Measurements from ENCODE around the gene CPNE8. TPM values are rescaled to one million over a fixed set of nuclear protein-coding genes. Genes with fewer than 3 reads are reported as not detected.
A peak's percentile ranks its signal among the peaks of the same experiment; 100 is the strongest.

The CPNE8 gene
- total RNA-seq, 4 donors from 2014 or later: 12.1 to 38.3 (median 13.4) TPM

DNA sequence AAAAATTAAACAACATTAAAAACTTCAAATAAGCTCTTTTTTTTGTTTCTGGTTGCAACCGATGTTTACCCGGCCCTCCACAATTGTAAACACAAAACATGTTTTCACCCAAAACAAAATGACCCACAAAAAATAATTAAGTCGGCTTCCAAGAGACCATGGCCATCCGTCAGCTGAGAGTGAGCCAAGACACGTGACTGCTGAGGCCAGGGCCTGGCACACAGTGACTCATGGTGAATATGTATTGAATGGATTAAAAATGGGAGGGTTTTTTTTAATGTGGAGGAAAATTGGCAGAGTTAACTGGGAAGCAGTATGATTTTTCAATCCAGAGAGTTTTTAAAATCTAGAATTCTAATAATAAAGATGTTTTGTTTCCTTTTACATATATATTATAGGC lies 13.8 kb upstream of the CPNE8 start:
- H3K4me1 ChIP-seq: no peaks in the 10 kb centered on the region
- H3K27me3 ChIP-seq: no peaks in the 10 kb centered on the region
- TF ChIP-seq POLR2AphosphoS5 (IDR thresholded peaks at IDR 0.05): no peak
- TF ChIP-seq, protein P1, sequence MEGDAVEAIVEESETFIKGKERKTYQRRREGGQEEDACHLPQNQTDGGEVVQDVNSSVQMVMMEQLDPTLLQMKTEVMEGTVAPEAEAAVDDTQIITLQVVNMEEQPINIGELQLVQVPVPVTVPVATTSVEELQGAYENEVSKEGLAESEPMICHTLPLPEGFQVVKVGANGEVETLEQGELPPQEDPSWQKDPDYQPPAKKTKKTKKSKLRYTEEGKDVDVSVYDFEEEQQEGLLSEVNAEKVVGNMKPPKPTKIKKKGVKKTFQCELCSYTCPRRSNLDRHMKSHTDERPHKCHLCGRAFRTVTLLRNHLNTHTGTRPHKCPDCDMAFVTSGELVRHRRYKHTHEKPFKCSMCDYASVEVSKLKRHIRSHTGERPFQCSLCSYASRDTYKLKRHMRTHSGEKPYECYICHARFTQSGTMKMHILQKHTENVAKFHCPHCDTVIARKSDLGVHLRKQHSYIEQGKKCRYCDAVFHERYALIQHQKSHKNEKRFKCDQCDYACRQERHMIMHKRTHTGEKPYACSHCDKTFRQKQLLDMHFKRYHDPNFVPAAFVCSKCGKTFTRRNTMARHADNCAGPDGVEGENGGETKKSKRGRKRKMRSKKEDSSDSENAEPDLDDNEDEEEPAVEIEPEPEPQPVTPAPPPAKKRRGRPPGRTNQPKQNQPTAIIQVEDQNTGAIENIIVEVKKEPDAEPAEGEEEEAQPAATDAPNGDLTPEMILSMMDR (IDR thresholded peaks at IDR 0.05): no peak
- no peak for TF ChIP-seq POLR2A (IDR thresholded peaks at IDR 0.05)
- TF ChIP-seq EP300 (IDR thresholded peaks at IDR 0.05): no peak
- no peaks in the 10 kb centered on the region for H3K9me3 ChIP-seq
- no peak for DNase-seq (ENCODE audit: low spot score in 2 of 2)
- H3K4me3 ChIP-seq: no peak overlapping the region
- whole genome bisulfite sequencing: 58% methylated on average over 5 of the region's 5 CpGs
- no peak overlapping the region for H3K27ac ChIP-seq
- no peaks in the 10 kb centered on the region for H3K36me3 ChIP-seq

DNA sequence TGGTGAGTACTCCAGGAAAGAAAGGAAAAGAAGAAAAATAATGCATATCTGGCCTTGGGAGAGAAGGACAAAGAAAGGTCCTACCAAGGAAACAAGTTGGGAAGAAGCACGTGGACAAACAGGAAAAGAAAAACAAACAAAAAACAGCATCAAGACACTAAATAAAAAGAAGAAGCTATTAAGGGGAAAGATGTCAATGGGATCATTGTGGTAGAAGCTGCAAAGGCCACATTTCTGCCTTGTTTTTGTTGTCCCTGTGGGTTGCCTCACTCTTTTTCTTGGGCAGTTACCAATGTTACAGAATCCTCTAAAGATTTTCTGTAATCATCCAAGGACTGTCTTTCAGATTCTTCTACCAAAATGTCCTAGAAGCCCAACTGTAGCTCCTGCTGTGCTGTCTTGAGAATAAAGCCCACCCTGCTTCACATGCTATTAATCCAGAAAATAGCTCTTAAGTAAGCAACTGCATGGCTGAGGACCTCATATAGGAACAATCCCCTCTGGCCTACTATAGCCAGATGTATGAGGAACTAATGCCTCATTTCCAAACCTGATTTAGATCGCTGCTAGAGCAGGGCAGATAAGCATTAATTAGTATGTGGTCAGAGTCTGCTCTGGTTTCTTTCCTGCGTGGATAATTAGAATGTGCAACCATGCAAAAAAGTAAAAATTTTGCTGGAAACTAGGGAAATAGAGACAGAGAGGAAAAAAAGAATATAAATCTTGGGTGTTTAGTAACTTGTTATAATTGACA lies 10.2 kb upstream of the CPNE8 start:
- TF ChIP-seq POLR2A (IDR thresholded peaks at IDR 0.05) (no peak), POLR2AphosphoS5 (IDR thresholded peaks at IDR 0.05) (no peak), EP300 (IDR thresholded peaks at IDR 0.05) (no peak)
- TF ChIP-seq, protein P1 (IDR thresholded peaks at IDR 0.05): no peak
- no peaks in the 10 kb centered on the region for H3K36me3 ChIP-seq
- no peaks in the 10 kb centered on the region for H3K27me3 ChIP-seq
- WGBS: 70% methylated on average over 3 of the region's 3 CpGs
- no peaks in the 10 kb centered on the region for H3K4me1 ChIP-seq
- H3K9me3 ChIP-seq: no peaks in the 10 kb centered on the region
- no peak for DNase-seq (ENCODE audit: low spot score in 2 of 2)
- no peak overlapping the region for H3K27ac ChIP-seq
- no peak overlapping the region for H3K4me3 ChIP-seq

DNA sequence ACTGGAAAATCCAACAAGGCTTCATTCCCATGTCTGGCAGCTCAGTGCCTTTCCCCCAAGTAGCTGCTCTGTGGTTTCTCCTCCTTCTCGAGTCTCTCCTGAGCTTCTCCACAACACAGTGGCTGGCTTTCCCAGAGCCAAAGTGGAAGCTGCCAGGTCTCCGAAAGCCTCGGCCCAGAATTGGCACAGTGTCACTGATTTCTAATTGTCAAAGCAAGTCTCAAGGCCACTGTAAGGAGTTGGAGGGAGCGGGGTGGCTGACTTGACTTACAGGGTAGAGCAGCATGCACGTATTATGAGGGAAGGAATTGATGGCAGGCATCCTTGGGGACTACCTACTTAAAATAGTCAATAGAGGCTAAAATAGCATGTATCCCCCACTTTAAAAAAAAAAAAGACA lies 6.7 kb upstream of the CPNE8 start:
- Histone ChIP-seq H3K9me3 (no peaks in the 10 kb centered on the region), H3K27ac (no peak overlapping the region), H3K4me1 (peaks cover 3% of the 10 kb centered on the region), H3K36me3 (no peaks in the 10 kb centered on the region), H3K27me3 (no peaks in the 10 kb centered on the region), H3K4me3 (no peak overlapping the region)
- DNase-seq (ENCODE audit: low spot score in 2 of 2): no peak
- WGBS: 83% methylated on average over 5 of the region's 5 CpGs
- TF ChIP-seq POLR2A (IDR thresholded peaks at IDR 0.05) (no peak), EP300 (IDR thresholded peaks at IDR 0.05) (no peak)

DNA sequence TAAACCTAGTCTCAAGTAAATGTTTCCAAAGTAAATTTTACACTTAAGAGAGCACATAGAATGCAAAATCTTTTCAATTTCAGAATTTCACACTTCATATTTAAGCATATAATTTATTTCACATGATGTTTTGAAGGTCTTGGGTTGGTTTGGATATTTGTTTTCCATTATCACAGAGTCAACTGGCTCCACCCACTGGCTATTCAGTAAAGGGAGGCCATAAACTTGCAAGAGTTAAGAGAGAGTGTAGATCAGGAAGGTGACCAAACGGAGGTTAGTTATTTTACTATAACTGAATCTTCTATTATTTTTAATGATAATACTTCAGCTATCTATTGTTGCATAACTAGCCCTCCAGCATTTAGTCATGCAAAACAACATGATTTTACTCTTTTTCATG lies 6.2 kb upstream of the CPNE8 start:
- TF ChIP-seq POLR2A (IDR thresholded peaks at IDR 0.05) (no peak), EP300 (IDR thresholded peaks at IDR 0.05) (no peak), POLR2AphosphoS5 (IDR thresholded peaks at IDR 0.05) (no peak)
- TF ChIP-seq, protein P1 (IDR thresholded peaks at IDR 0.05): no peak

DNA sequence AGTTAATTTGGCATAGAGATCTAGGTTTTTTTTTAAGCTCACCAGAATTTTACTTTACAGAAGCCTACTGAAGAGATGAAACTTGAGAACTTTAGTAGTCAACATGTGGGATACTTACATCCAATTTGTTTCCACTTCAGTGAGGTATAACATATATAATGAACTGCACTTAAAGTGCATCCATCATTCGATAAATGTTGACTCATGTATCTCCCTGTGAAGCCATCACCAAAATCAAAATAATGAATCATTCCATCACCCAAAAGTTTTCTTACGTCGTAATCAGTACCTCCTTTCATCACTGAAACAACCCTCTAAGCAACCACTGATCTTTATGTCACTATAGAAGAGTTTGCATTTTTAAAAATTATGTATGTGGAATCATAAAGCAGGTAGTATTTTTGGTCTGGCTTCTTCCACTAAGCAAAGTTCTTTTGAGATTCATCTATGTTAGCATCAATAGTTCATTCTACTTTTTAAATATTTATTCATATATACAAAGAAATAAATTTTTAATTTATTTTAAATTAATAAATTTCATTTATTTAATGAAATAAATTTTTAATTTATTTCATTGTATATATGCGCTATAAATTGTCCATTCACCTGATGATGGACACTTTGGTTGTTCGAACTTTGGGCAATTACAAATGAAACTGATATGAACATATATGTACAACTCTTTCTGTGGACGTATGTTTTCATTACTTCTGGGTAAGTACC lies 2.0 kb upstream of the CPNE8 start:
- TF ChIP-seq, protein P1 (IDR thresholded peaks at IDR 0.05): no peak
- TF ChIP-seq EP300 (IDR thresholded peaks at IDR 0.05) (no peak), POLR2A (IDR thresholded peaks at IDR 0.05) (no peak), POLR2AphosphoS5 (IDR thresholded peaks at IDR 0.05) (no peak)
- DNase-seq (ENCODE audit: low spot score in 2 of 2): no peak
- Histone ChIP-seq H3K27me3 (no peaks in the 10 kb centered on the region), H3K36me3 (no peaks in the 10 kb centered on the region), H3K4me3 (peak overlapping the region; percentile 73), H3K9me3 (no peaks in the 10 kb centered on the region), H3K27ac (no peak overlapping the region), H3K4me1 (peaks cover 30% of the 10 kb centered on the region)
- 63% methylated on average over 6 of the region's 6 CpGs for WGBS

More for the DNA sequence above, 6.2 kb upstream of the CPNE8 start:
- no peaks in the 10 kb centered on the region for H3K9me3 ChIP-seq
- 47% methylated on average over 1 of the region's 1 CpG for WGBS
- H3K27ac ChIP-seq: no peak overlapping the region
- no peaks in the 10 kb centered on the region for H3K27me3 ChIP-seq
- no peak overlapping the region for H3K4me3 ChIP-seq
- DNase-seq (ENCODE audit: low spot score in 2 of 2): no peak
- no peaks in the 10 kb centered on the region for H3K36me3 ChIP-seq
- H3K4me1 ChIP-seq: peaks cover 6% of the 10 kb centered on the region
